SK-N-SH (cell line): ENCODE measurements around the gene NUTM2F. TPM values are rescaled to one million over a fixed set of nuclear protein-coding genes. Genes with fewer than 3 reads are reported as not detected.

Experiments
- CTCF ChIA-PET: fragments of 300-600, 350-600 bp; formaldehyde crosslinking; extraction: SDS; loops from one replicate; lab custom pipeline; 2021; lab: Yijun Ruan, JAX
- POLR2A ChIA-PET: fragments of 350-600 bp; sonication (Branson Sonifier 250); formaldehyde crosslinking; extraction: SDS; loops from one replicate; lab custom pipeline; 2020; ENCODE audit warnings: antibody characterized with exemption, inconsistent platforms; lab: Yijun Ruan, JAX
- DNase-seq: peaks from one replicate; pipeline ENCODE4 v3.0.0; 2012
- H2AFZ ChIP-seq: fragments of 200-600 bp; sonication (generic); 2 replicates; pipeline ENCODE4 v1.8.1; 2016; ENCODE audit warnings: antibody characterized with exemption, mild to moderate bottlenecking, low read depth
- H3F3A ChIP-seq: fragments of 200-600 bp; sonication (generic); replicated peaks from 2 replicates; pipeline ENCODE3; 2016; ENCODE audit warnings: antibody characterized with exemption, mild to moderate bottlenecking; ENCODE audit not compliant: insufficient read depth
- H3K27ac ChIP-seq, 2 experiments: fragments of 200-500 bp in 1 of 2; fragments of 200-600 bp in 1 of 2; sonication (Bioruptor generic) in 1 of 2; sonication (generic), shearing (Covaris generic) in 1 of 2; 2 replicates each; pipeline versions ENCODE4 v1.5.1 to v1.6.1; 2014 to 2016; ENCODE audit warnings: low read depth in 2 of 2, inconsistent platforms in 1 of 2, low read length in 1 of 2, mild to moderate bottlenecking in 1 of 2, mixed read lengths in 1 of 2
- H3K27me3 ChIP-seq: fragments of 200-600 bp; sonication (generic), shearing (Covaris generic); 2 replicates; pipeline ENCODE4 v1.6.1; 2016; ENCODE audit warnings: mixed run types; ENCODE audit not compliant: insufficient read depth
- H3K36me3 ChIP-seq, 2 experiments: fragments of 200-500 bp in 1 of 2; fragments of 200-600 bp in 1 of 2; sonication (Bioruptor generic) in 1 of 2; sonication (generic) in 1 of 2; replicated peaks in 1 of 2; 2 replicates each; pipeline versions ENCODE3 to v1.5.1; 2014 to 2016; ENCODE audit warnings: low read length in 1 of 2, mild to moderate bottlenecking in 1 of 2; ENCODE audit not compliant: insufficient read depth in 2 of 2, control insufficient read depth in 1 of 2
- H3K4me1 ChIP-seq, 2 experiments: fragments of 200-500 bp in 1 of 2; fragments of 200-600 bp in 1 of 2; sonication (Bioruptor generic) in 1 of 2; sonication (generic), shearing (Covaris generic) in 1 of 2; 2 replicates each; pipeline versions ENCODE4 v1.5.1 to v1.6.1; 2014 to 2016; ENCODE audit warnings: low read depth in 1 of 2, low read length in 1 of 2, mixed run types in 1 of 2; ENCODE audit not compliant: insufficient read depth in 2 of 2, control insufficient read depth in 1 of 2
- H3K4me2 ChIP-seq: fragments of 200-600 bp; sonication (generic), shearing (Covaris generic); 2 replicates; pipeline ENCODE4 v1.6.1; 2017; ENCODE audit warnings: mixed run types
- H3K4me3 ChIP-seq, 2 experiments: fragments of 200-500 bp in 1 of 2; fragments of 200-600 bp in 1 of 2; sonication (Bioruptor generic) in 1 of 2; sonication (generic), shearing (Covaris generic) in 1 of 2; 2 replicates each; pipeline versions ENCODE4 v1.5.1 to v1.8.1; 2014 to 2016; ENCODE audit warnings: low read depth in 2 of 2, inconsistent platforms in 1 of 2, low read length in 1 of 2, mild to moderate bottlenecking in 1 of 2, mixed read lengths in 1 of 2, moderate library complexity in 1 of 2
- H3K79me2 ChIP-seq: fragments of 200-600 bp; sonication (generic); 2 replicates; pipeline ENCODE4 v1.8.1; 2017; ENCODE audit warnings: mild to moderate bottlenecking; ENCODE audit not compliant: insufficient read depth
- H3K9ac ChIP-seq: fragments of 200-600 bp; sonication (generic); 2 replicates; pipeline ENCODE4 v1.6.1; 2017; ENCODE audit warnings: mixed run types
- H3K9me2 ChIP-seq: fragments of 200-600 bp; sonication (generic); 2 replicates; pipeline ENCODE4 v1.6.1; 2017; ENCODE audit warnings: mixed run types
- H3K9me3 ChIP-seq: fragments of 200-600 bp; sonication (generic); 2 replicates; pipeline ENCODE4 v1.6.1; 2017; ENCODE audit warnings: mixed run types, mild to moderate bottlenecking, moderate library complexity
- H4K20me1 ChIP-seq: fragments of 200-600 bp; sonication (generic); 2 replicates; pipeline ENCODE4 v1.6.1; 2017; ENCODE audit warnings: mild to moderate bottlenecking, mixed run types; ENCODE audit not compliant: insufficient read depth
- GABPA ChIP-seq: IDR thresholded peaks from 2 replicates; pipeline ENCODE4 v1.4.0; 2012; ENCODE audit warnings: low read depth, mild to moderate bottlenecking
- GATA2 ChIP-seq: sonication (generic); formaldehyde crosslinking; IDR thresholded peaks from 2 replicates; pipeline ENCODE4 v1.5.0; 2020; ENCODE audit warnings: mild to moderate bottlenecking, missing genetic modification reagents
- MAX ChIP-seq: IDR thresholded peaks from 2 replicates; pipeline ENCODE4 v1.4.0; 2012; ENCODE audit warnings: low read depth
- NRF1 ChIP-seq: IDR thresholded peaks from 2 replicates; pipeline ENCODE4 v1.6.1; 2012; ENCODE audit warnings: low read depth, mild to moderate bottlenecking, low read length
- POLR2AphosphoS5 ChIP-seq: IDR thresholded peaks from 2 replicates; pipeline ENCODE4 v1.6.1; 2012; ENCODE audit warnings: low read depth, low read length
- REST ChIP-seq: IDR thresholded peaks from 2 replicates; pipeline ENCODE4 v1.6.1; 2012; ENCODE audit warnings: mild to moderate bottlenecking, low read depth, low read length, moderate library complexity
- RFX5 ChIP-seq: IDR thresholded peaks from 2 replicates; pipeline ENCODE4 v1.6.1; 2012; ENCODE audit warnings: mild to moderate bottlenecking, improper control_type of control experiment, low read length
- RXRA ChIP-seq: IDR thresholded peaks from 2 replicates; pipeline ENCODE4 v1.4.0; 2012; ENCODE audit warnings: low read depth, mild to moderate bottlenecking, borderline replicate concordance
- TCF12 ChIP-seq: IDR thresholded peaks from 2 replicates; pipeline ENCODE4 v1.4.0; 2012
- TEAD4 ChIP-seq: IDR thresholded peaks from 2 replicates; pipeline ENCODE4 v1.4.0; 2012; ENCODE audit warnings: mild to moderate bottlenecking, borderline replicate concordance; ENCODE audit not compliant: insufficient read depth
- YY1 ChIP-seq: IDR thresholded peaks from 2 replicates; pipeline ENCODE4 v1.4.0; 2012; ENCODE audit warnings: low read depth, mild to moderate bottlenecking
- WGBS: methylation state at CpG from one replicate; pipeline ENCODE4 v1.1.6; 2017; ENCODE audit warnings: low lambda C conversion rate; 5-methylcytosine and 5-hydroxymethylcytosine counted together
- polyA plus RNA-seq, 3 experiments: library from polyadenylated mRNA; depleted of rRNA; stranded (reverse); fragments of >200 nt; gene quantifications; 2 replicates each; pipeline ENCODE4 v1.2.3, GENCODE V29; 2012

NUTM2F gene
- polyA plus RNA-seq, 1 of the 3 experiments (the other 2 are of a cell fraction), result not detected

GRCh38 chr9:94303321-94303720, 25.1 kb downstream of the NUTM2F start:
- H3K27me3 ChIP-seq, result no peaks in the 10 kb centered on the region
- H3F3A ChIP-seq, result no peaks in the 10 kb centered on the region
- H3K9ac ChIP-seq, result no peak overlapping the region
- no peaks in the 10 kb centered on the region for H3K36me3 ChIP-seq
- no peaks in the 10 kb centered on the region for H3K4me1 ChIP-seq
- TF ChIP-seq POLR2AphosphoS5, result no peak
- no peak for TF ChIP-seq YY1
- TF ChIP-seq MAX, result no peak
- TF ChIP-seq TCF12, result no peak
- TF ChIP-seq TEAD4, result no peak
- no peak for TF ChIP-seq RFX5
- no peak for TF ChIP-seq NRF1
- no peak for TF ChIP-seq GATA2 (CRISPR knock-in tag)
- no peaks in the 10 kb centered on the region for H3K79me2 ChIP-seq
- no peak overlapping the region for H2AFZ ChIP-seq
- no peak overlapping the region for H3K27ac ChIP-seq
- H3K4me2 ChIP-seq, result no peak overlapping the region
- no peaks in the 10 kb centered on the region for H3K9me2 ChIP-seq
- no peak overlapping the region for H3K4me3 ChIP-seq
- ChIA-PET CTCF (no interaction called here), POLR2A (interaction anchor here (0.6 kb wide), 1 partner anchor 307 kb away, joined by 4 read pairs; no protein-coding TSS in a partner anchor)
- H3K9me3 ChIP-seq, result no peaks in the 10 kb centered on the region
- no peaks in the 10 kb centered on the region for H4K20me1 ChIP-seq
- DNase-seq, result no peak

- Histone ChIP-seq H2AFZ (no peak overlapping the region), H3K27ac (no peak overlapping the region), H3K9me3 (no peaks in the 10 kb centered on the region), H3K4me1 (no peaks in the 10 kb centered on the region), H3K4me3 (no peak overlapping the region), H3F3A (no peaks in the 10 kb centered on the region), H4K20me1 (no peaks in the 10 kb centered on the region), H3K27me3 (no peaks in the 10 kb centered on the region), H3K79me2 (no peaks in the 10 kb centered on the region), H3K9ac (no peak overlapping the region), H3K36me3 (no peaks in the 10 kb centered on the region)
- WGBS, result 96% methylated on average over 4 of the region's 4 CpGs
- ChIA-PET POLR2A (no interaction called here), CTCF (no interaction called here)
- DNase-seq, result no peak
- TF ChIP-seq GABPA (no peak), REST (no peak), RXRA (no peak), YY1 (no peak)
- TF ChIP-seq, all 33 proteins: peak for 0
- no peaks in the 10 kb centered on the region for H3K9me2 ChIP-seq
- H3K4me2 ChIP-seq, result no peak overlapping the region
Observed at GRCh38 chr9:94302426-94302825, 26.0 kb downstream of the NUTM2F start.
